Fibroblast of the conjunctiva (primary cell): ENCODE results near the gene DIO1.
"Not testable (repeated sequence)": the region's sequence is repeated elsewhere in the genome, so short reads cannot be mapped to it uniquely, and the experiment has no call there.

Source experiments
- DNase-seq: peaks from one replicate; pipeline ENCODE4 v3.0.0-alpha.2; 2010; ENCODE audit warnings: low read depth

The DIO1 gene

GRCh38 chr1:53893999-53894636 is at the start of gene DIO1:
TSS of gene DIO1 (plus strand) at chr1:53894187. CDS start at chr1:53894211, 24 bp downstream.
- no peak for DNase-seq

- DNase-seq = no peak
These were observed 46.0 kb upstream of the DIO1 start for GRCh38 chr1:53847980-53848379.

DNA sequence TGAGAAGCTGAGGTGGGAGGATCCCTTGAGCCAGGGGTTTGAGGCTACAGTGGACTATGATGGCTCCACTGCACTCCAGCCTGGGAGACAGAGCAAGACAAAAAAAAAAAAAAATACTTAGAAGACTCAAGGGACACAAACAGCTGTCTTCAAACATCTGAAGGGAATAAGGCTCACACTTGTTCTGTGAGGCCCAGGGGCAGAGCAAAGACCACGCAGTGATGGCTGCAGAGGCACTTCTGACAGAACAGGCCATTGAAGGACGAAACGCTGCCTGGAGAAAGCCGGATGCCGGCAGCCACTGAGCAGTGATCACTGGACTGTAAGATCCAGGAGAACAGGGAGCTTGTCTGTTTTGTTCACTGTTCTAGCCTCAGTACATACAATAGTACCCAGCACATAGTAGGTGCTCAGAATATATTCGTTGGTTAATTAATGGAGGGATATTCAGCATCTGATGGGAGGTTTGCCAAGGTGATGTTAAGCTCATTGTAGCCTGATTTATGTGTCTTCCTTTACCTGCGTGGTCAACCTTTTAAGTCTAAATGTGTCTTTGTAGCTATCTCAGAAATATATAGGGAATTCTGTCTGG is 43.8 kb upstream of the DIO1 start:
- DNase-seq = no peak

- no peak for DNase-seq
These were observed 42.3 kb upstream of the DIO1 start for GRCh38 chr1:53851571-53852285.

DNA sequence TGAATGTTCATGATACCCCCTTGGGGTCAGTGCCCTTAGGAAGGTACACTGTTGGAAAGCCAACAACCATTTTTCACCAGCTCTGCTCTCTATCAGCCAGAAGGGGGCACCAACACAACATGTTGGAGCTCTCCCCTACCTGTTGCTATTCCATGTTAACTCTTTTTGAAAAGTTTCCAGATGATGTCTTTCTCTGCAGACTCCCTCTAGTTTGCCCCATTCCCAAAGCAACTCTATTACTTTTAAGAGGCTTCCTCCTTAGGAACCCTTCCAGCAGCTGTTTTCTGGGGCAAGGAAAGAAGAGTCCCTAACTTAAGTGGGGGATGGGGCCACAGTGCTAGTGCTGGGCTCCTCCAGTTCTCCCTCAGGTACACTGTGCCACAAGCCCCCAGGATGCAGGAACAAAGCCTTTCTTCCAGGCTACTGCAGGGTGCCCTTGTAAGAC is 33.0 kb upstream of the DIO1 start:
- peak; percentile 51 for DNase-seq

GRCh38 chr1:53862507-53862906 is 31.5 kb upstream of the DIO1 start:
- DNase-seq = no peak

DNA sequence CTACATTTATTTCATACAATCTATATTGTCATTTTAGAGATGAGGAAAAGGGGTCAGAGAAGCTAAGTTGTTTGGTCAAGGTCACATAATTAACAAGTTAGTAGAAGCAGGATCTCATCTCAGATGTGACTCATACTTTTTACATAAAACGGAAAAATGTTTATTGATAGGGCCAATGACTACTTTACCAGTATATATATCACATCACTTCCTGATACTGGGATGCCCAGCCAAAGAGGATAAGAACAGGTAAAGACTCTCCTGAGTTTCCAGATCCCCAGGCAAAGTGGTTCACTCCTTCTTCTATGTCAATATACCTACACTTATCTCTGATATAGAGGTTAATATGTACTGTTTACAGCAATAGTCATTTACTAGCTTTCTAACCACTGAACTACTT is 25.4 kb upstream of the DIO1 start:
- DNase-seq = no peak

GRCh38 chr1:53869454-53870117 is 24.4 kb upstream of the DIO1 start:
- no peak for DNase-seq

- DNase-seq = no peak
These were observed 22.8 kb upstream of the DIO1 start for GRCh38 chr1:53871221-53871620.

DNA sequence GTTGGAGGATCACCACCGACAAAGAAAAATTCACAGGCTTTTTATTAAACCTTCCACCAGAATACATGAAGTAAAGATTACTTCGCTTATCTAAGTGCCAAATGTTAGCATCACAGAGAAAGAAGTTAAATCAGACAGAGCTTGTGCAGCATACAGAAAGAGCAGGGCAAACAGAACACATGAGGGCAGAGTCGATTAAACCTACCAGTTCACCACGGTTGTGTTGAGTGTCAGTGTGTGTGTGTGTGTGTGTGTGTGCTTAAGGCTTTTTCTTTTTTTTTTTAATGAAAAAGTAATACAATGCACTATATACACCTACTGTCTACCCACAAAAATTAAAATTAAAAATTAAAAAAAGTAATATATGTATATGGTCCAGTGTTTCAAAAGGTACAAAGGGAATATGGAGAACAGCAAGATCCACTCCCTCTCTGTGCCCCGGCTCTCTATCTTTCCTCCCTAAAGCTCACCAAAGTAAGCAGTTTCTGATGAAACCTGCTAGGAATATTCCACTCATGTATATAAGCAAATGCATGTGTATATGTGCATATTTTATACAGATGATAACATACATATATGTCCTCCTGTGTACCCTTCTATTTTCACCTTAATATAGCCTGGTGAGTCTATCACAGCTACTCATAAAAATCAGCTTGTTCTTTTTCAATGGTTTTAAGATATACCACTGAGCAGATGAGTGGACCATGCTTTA is 22.1 kb upstream of the DIO1 start:
- DNase-seq = no peak

DNA sequence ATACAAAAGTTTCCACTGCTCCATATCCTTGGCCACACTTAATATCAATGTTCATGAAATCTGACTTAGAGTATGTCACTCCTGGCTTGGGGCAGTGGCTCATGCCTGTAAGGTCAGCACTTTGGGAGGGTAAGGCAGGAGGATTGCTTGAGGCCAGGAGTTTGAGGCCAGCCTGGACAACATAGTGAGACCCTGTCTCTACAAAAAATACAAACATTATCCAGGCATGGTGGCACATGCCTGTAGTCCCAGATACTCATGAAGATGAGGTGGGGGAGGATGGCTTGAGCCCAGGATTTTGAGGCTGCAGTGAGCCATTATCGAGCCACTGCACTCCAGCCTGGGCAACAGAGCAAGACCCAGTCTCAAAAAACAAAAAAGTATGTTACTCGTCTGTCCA is 18.8 kb upstream of the DIO1 start:
- DNase-seq = not testable (repeated sequence)

DNA sequence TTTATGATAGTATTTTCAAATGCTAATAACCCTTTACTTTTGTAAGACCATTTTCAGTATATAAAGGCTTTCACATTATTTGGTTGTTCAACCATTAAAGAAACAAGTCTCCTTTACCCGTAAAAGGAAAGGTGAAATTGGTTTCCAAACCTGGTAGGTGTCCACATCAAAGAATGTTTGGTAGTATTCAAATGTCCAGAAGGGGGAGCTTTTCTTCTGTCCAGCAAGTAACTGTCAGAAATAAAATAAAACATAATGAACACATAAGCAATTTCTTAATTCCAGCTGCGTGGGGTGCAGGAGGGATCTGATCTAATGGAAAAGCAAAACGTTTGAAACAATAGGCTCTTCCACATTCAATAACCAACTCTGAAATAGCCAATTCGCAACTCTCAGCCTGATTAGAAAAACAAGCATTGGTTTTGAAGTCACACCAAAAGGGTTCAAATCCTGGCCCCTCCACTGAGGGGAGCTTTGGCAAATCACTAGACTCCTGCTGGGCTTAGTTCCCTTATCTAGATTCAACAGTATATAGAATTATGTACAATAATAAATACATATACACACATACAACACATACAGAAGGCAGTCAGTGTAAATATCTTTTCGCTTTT is 15.4 kb upstream of the DIO1 start:
- peak; percentile 40 for DNase-seq

- DNase-seq = not testable (repeated sequence)
These were observed 12.1 kb upstream of the DIO1 start for GRCh38 chr1:53881853-53882252.

GRCh38 chr1:53883600-53883999 is 10.4 kb upstream of the DIO1 start:
- DNase-seq = not testable (repeated sequence)

DNA sequence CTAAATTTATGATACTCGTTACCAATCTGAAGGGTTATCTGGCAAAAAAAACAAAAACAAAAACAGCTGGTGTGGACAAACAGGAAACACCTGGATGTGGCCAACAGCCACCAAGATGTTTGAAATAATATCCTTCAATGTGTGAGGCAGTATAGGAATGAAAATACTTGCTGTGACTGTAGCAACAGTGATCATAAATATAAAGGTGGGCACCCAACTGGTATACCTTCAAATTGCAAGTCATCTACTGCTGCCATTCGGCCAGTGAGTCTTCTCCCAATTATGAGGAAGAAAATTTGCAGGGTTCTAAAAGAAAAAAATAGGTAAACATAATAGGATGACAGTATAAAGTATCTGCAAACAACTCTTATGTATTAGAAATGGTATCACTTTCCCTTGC is 5.3 kb upstream of the DIO1 start:
- DNase-seq = no peak

DNA sequence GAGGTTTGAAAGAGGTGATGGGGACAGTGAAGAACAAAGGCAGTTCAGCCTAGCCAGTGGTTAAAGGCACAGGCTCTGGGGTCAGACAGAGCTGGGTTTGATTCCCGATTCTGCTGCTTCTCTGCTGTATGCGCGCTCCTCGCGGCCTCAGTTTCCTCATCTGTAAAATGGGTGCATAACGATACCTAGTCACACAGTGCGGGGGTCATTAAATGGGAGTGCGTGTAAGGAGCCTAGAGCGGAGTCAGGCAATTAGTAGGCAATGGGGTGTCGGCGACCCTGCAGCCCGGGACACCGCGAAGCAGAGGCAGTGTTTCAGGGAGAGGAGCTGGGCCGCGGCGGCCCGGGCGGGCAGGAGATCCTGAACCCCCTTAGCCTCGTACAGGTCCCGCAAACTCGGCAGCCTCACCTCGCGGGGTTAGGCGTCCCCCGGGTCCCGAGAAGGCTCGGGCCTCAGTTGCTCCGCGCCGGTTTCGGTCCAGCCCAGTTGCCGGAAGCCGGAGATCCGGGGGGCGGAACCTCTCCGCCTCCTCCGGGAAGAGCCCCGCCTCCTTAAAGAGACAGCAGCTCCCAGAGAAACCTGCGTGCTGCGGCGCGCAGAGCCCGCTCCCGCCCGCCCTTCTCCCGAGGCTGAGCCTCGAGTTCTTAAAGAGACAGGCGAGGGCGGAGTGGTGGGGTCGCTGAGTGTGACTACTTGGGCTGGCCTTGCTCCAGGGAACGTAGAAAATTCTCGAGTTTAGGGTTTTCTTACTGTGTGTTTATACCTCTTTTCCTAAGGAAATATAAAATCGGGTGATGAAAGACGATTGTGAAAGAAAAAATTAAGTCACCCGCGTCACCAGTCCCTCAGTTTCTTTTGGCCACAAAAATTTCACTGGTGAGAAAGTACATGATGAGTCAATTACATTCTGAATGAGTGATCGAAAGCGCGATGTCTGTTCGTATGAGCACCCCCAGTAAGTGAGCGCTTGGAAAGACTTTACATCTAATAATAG is 4.4 kb upstream of the DIO1 start, which contains the start of gene YIPF1:
YIPF1 (minus strand) TSS at position 494 of the 995 bp plus-strand sequence. CDS start 860 bp downstream, outside the sequence.
- DNase-seq = peak; percentile 76

DNA sequence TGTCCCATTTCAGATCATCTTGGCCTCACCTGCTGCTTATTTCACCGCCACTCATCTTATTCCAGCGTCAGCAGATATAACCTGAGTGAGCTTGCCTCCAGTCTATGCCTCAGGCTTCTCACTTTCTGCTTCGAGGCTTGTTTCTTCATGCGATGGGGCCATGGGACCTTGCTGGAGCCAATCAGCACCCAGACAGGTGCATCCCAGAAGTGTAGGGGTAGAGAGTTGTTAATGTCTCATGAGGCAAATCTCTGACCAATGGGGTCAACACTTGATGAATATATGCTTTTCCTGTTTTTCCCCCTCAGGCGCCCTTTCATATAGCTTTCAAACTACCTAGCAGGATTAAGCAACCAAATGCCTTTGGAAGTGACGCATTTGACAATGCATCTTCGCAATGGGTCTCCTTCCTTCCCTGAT is 3.5 kb upstream of the DIO1 start:
- DNase-seq = no peak

DNA sequence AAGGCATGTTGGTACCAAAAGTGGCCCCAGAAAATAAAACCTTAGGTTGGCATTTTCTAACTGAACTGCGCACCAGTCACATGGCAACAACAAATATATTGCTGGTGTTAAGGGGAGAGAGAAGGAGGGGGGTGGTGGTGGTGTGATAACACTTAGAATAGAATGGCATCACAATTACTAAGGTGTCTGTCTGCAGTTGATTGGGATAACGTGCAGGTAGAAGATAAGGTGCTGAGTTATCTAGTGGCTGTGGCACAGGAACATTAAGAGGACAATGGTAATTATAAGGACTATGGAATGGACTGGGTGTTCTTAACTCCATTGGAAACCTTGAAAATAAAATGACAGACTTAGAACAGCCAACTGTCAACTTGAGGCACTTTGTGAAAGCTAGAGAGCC is 3.0 kb upstream of the DIO1 start:
- DNase-seq = no peak

- DNase-seq = no peak
These were observed 2.3 kb upstream of the DIO1 start for GRCh38 chr1:53891678-53892077.

- DNase-seq = no peak
These were observed 1.1 kb upstream of the DIO1 start for GRCh38 chr1:53892911-53893310.
